GM12801 (cell line): Measurements from ENCODE around the gene PDCD10.

ENCODE experiments used
- CTCF ChIP-seq: IDR thresholded peaks from one replicate; pipeline ENCODE4 v1.5.1; 2011; ENCODE audit warnings: control low read depth; ENCODE audit not compliant: insufficient read length; ENCODE audit errors: extremely low read depth

The PDCD10 gene

GRCh38 chr3:167705840-167706239 lies 28.9 kb downstream of the PDCD10 start:
- TF ChIP-seq CTCF, result no peak

DNA sequence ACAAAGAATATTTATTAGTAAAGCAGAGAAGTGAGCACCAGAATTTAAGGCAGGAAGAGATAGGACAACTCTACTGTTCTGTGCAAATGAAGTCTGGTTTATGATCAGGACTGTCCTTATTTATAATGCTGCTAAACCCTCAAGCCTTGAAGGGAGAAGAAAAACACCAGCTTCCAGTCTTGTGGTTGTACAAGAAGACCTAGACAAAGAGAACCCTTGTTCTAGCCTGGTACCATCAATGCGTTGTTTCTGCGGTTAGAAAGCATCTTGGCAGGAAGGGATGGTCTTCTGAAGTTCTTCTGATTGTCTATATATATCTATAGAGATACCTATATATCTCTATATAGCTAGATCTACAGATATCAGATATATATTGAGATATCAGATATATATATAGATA lies 33.8 kb downstream of the PDCD10 start:
- TF ChIP-seq CTCF, result no peak

DNA sequence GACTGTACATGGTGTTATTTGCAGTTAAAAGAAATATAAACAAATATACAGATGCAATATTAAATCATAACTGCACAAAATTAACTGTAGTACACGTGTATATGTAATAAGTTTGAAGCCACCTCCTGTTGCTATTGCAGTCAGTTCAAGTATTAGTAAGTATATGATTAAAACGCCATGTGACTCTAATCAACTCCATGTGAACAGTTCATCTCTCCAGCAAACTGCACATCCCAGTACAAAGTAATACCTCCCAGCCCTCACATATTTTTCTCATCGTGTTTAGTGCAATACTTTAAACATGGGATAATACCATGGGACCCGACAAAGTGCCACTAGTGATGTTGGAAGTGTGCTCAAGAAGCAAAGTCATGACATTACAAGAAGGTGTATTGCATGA lies 34.6 kb downstream of the PDCD10 start:
- no peak for TF ChIP-seq CTCF

DNA sequence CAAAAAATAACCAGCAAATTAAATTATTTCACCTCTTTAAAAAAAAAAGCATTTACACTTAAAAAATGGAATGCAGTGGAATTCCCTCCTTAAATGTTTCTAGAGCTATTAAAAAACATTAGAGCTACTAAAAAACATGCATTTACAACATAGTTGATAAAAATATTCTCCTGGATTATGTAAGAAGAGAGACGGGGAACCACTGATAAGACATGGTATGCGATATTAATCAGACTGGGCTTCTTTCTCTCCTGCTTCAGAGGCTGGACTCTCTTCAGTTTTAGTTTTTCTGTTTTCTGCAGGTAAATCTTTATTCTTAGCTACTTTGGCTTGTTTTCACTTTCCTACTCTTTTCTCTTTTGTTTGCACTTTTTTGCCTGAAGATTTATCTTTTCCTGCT lies 40.6 kb downstream of the PDCD10 start:
- no peak for TF ChIP-seq CTCF

DNA sequence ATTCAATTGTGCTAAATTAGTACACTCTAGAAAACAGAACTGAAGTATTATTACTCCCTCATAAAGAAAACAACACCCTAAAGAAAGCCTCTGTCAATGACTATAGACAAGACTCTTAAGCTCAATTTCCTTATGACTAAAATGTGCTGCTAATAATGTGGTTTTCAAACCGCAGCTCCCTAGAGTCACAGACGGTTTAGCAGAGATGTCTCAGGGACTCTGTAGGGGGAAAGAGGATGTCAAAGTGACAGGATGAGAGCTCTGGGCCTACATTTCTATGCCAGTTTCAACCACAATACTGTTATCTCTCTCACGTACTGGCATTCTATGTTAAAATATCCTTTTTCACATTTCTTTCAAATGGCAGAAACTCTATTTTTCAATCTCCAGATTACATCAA lies 43.3 kb downstream of the PDCD10 start:
- TF ChIP-seq CTCF, result no peak

- no peak for TF ChIP-seq CTCF
These were observed 50.2 kb downstream of the PDCD10 start for GRCh38 chr3:167684388-167684993.

DNA sequence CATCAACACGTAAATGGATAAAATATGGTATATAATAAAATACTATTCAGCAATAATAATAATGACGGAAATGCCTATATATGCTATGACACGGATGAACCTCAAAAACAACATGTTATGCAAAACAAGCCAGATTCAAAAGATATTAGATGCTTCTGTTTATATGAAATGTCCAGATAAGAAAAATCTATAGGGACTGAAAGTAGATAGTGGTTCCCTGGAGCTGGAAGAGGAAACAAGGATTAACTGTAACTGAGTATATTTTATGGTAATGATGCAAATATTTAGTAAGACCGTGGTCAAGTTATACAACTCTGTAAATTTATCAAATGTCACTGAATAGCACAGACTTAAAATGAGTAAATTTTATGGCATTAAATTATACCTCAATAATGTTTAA lies 55.2 kb downstream of the PDCD10 start:
- no peak for TF ChIP-seq CTCF
